Neutrophil (primary cell): Measurements from ENCODE around the gene OR4D9.
"Not testable (repeated sequence)": the region's sequence is repeated elsewhere in the genome, so short reads cannot be mapped to it uniquely, and the experiment has no call there.

Experiments
- H3K27ac ChIP-seq: fragments of 200-600 bp; sonication (generic); 2 replicates; pipeline ENCODE4 v1.5.1; 2016; ENCODE audit warnings: mild to moderate bottlenecking, moderate library complexity
- H3K27me3 ChIP-seq: fragments of 200-600 bp; sonication (generic); 2 replicates; pipeline ENCODE4 v1.6.0; 2016; ENCODE audit warnings: mild to moderate bottlenecking
- H3K36me3 ChIP-seq: fragments of 200-600 bp; sonication (generic); 2 replicates; pipeline ENCODE4 v1.5.1; 2017
- H3K4me1 ChIP-seq, 2 experiments: fragments of 200-600 bp in 1 of 2; sonication (generic) in 1 of 2; 1 replicate in 1 of 2; 2 replicates in 1 of 2; pipeline versions ENCODE4 v1.5.1 to v1.6.1; 2013 to 2016; ENCODE audit warnings: low read depth in 1 of 2, low read length in 1 of 2, mild to moderate bottlenecking in 1 of 2, moderate library complexity in 1 of 2; ENCODE audit not compliant: control insufficient read depth in 1 of 2, insufficient read depth in 1 of 2
- H3K4me3 ChIP-seq, 2 experiments: fragments of 200-600 bp in 1 of 2; sonication (generic) in 1 of 2; 1 replicate in 1 of 2; 2 replicates in 1 of 2; pipeline ENCODE4 v1.5.1; 2013 to 2016; ENCODE audit warnings: low read depth in 1 of 2, low read length in 1 of 2, mild to moderate bottlenecking in 1 of 2, moderate library complexity in 1 of 2
- H3K9me3 ChIP-seq: fragments of 200-600 bp; sonication (generic); 2 replicates; pipeline ENCODE4 v1.5.1; 2016
- CTCF ChIP-seq: fragments of 200-600 bp; sonication (generic); IDR thresholded peaks from 2 replicates; pipeline ENCODE4 v1.5.1; 2016; ENCODE audit warnings: antibody characterized with exemption

Gene OR4D9

GRCh38 chr11:59523541-59523940 lies 12.2 kb downstream of the OR4D9 start:
- no peak for TF ChIP-seq CTCF
- no peaks in the 10 kb centered on the region for H3K36me3 ChIP-seq
- no peaks in the 10 kb centered on the region for H3K27me3 ChIP-seq
- no peak overlapping the region for H3K27ac ChIP-seq
- H3K9me3 ChIP-seq = no peaks in the 10 kb centered on the region
- H3K4me1 ChIP-seq = no peaks in the 10 kb centered on the region
- no peak overlapping the region for H3K4me3 ChIP-seq

DNA sequence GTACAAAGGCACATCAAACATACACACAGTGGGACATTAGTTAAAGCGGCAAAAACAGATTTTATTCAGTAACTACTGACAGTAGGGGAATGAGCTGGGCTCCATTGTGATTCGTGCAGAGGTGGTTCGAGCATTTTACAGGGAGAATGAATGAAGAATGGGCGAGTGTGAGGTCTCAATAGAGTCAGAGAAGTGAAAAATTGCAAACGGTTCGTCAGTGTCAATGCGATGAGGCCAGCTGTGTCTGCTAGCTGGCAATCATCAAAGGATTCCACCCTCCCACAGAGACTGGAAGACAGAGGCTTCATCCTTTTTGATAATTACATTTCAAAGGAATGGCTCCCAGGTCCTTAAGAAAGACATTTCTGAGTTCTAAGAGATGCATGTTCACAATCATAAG lies 17.4 kb downstream of the OR4D9 start:
- Histone ChIP-seq H3K4me1 (no peaks in the 10 kb centered on the region), H3K27me3 (no peaks in the 10 kb centered on the region), H3K9me3 (no peaks in the 10 kb centered on the region), H3K4me3 (no peak overlapping the region), H3K36me3 (no peaks in the 10 kb centered on the region), H3K27ac (no peak overlapping the region)
- no peak for TF ChIP-seq CTCF

DNA sequence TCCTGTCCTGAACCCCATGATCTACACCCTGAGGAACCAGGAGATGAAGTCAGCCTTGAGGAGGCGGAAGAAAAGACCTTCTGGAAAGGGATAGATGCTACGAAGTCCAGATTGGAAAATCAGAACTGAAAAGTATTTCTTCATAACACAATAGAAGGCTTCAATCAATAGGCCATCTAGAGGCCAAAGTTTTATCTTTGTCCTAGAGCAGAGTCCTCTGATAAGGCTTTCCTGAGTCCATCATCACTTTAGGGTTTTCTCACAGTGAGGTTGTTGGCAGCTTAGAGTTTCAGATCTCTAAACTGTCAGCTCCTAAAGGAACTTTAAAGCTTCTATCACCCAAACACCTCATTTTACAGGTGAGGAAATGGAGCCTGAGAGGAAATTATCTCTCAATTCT lies 21.3 kb downstream of the OR4D9 start:
- Histone ChIP-seq H3K4me1 (peaks cover 8 to 10% of the 10 kb centered on the region in 2 experiments), H3K27ac (no peak overlapping the region), H3K9me3 (no peaks in the 10 kb centered on the region), H3K27me3 (no peaks in the 10 kb centered on the region), H3K4me3 (no peak overlapping the region), H3K36me3 (no peaks in the 10 kb centered on the region)
- no peak for TF ChIP-seq CTCF

GRCh38 chr11:59534676-59535075 lies 23.3 kb downstream of the OR4D9 start:
- no peak overlapping the region for H3K27ac ChIP-seq
- TF ChIP-seq CTCF = no peak
- H3K4me1 ChIP-seq = peaks cover 10 to 12% of the 10 kb centered on the region in 2 experiments
- H3K9me3 ChIP-seq = no peaks in the 10 kb centered on the region
- no peaks in the 10 kb centered on the region for H3K27me3 ChIP-seq
- H3K4me3 ChIP-seq = no peak overlapping the region
- no peaks in the 10 kb centered on the region for H3K36me3 ChIP-seq

GRCh38 chr11:59542142-59542810 lies 30.9 kb downstream of the OR4D9 start:
- H3K27ac ChIP-seq = no peak overlapping the region

GRCh38 chr11:59543713-59544112 lies 32.4 kb downstream of the OR4D9 start:
- not testable (repeated sequence) for H3K27me3 ChIP-seq, H3K4me1 ChIP-seq, H3K9me3 ChIP-seq, H3K36me3 ChIP-seq, H3K4me3 ChIP-seq, H3K27ac ChIP-seq

More at GRCh38 chr11:59542142-59542810, 30.9 kb downstream of the OR4D9 start:
- no peaks in the 10 kb centered on the region for H3K9me3 ChIP-seq
- peaks cover 5 to 6% of the 10 kb centered on the region in 2 experiments for H3K4me1 ChIP-seq
- TF ChIP-seq CTCF = no peak
- H3K4me3 ChIP-seq = no peak overlapping the region
- H3K27me3 ChIP-seq = no peaks in the 10 kb centered on the region
- H3K36me3 ChIP-seq = no peaks in the 10 kb centered on the region
